OCI-LY7 (cell line): ENCODE data around the gene FOS. TPM values are rescaled to one million over a fixed set of nuclear protein-coding genes. Genes with fewer than 3 reads are reported as not detected.
A peak's percentile ranks its signal among the peaks of the same experiment; 100 is the strongest.

Source experiments
- BruUV-seq: library from RNA; stranded (reverse); fragments of 400-500 nt; replicated peaks from 2 replicates; lab custom pipeline; 2021; lab: Mats Ljungman, UMichigan
- CTCF ChIA-PET: fragments of 300-600 bp; sonication (Branson Sonifier 250); formaldehyde crosslinking; loops from one replicate; lab custom pipeline; 2022; ENCODE audit warnings: antibody characterized with exemption; ENCODE audit not compliant: unreplicated experiment; lab: Charles Lee
- POLR2A ChIA-PET: fragments of 300-600 bp; sonication (Branson Sonifier 250); formaldehyde crosslinking; loops from one replicate; lab custom pipeline; 2022; ENCODE audit warnings: antibody characterized with exemption; lab: Charles Lee
- DNase-seq: peaks from one replicate; pipeline ENCODE4 v3.0.0-alpha.2; 2015; ENCODE audit warnings: low spot score
- H2AFZ ChIP-seq: fragments of 200-600 bp; sonication (generic), shearing (Covaris generic); 2 replicates; pipeline ENCODE4 v1.6.1; 2014; ENCODE audit warnings: mild to moderate bottlenecking, antibody characterized with exemption, low read length, moderate library complexity
- H3K27ac ChIP-seq: fragments of 200-600 bp; sonication (generic); 2 replicates; pipeline ENCODE4 v1.5.1; 2014; ENCODE audit warnings: mixed run types, low read depth, mild to moderate bottlenecking, moderate library complexity, low read length, inconsistent platforms; ENCODE audit not compliant: poor library complexity, severe bottlenecking
- H3K36me3 ChIP-seq: fragments of 200-600 bp; sonication (generic); 2 replicates; pipeline ENCODE4 v1.6.1; 2014; ENCODE audit warnings: mild to moderate bottlenecking, antibody characterized with exemption, low read length, moderate library complexity, mixed read lengths; ENCODE audit not compliant: insufficient read depth
- H3K4me1 ChIP-seq: fragments of 200-600 bp; sonication (generic); 2 replicates; pipeline ENCODE4 v1.5.1; 2014; ENCODE audit warnings: mild to moderate bottlenecking, low read length; ENCODE audit not compliant: insufficient read depth, poor library complexity, severe bottlenecking
- H3K4me2 ChIP-seq: fragments of 200-600 bp; sonication (generic); 2 replicates; pipeline ENCODE4 v1.6.1; 2014; ENCODE audit warnings: mild to moderate bottlenecking, low read length
- H3K4me3 ChIP-seq: fragments of 200-600 bp; sonication (generic); 2 replicates; pipeline ENCODE4 v1.5.1; 2014; ENCODE audit warnings: mild to moderate bottlenecking, low read depth, low read length; ENCODE audit not compliant: poor library complexity, severe bottlenecking
- H3K79me2 ChIP-seq: fragments of 200-600 bp; sonication (generic); 2 replicates; pipeline ENCODE4 v1.6.1; 2016; ENCODE audit warnings: low read depth, mild to moderate bottlenecking, low read length, moderate library complexity, mixed read lengths; ENCODE audit not compliant: insufficient read depth
- H3K9me2 ChIP-seq: fragments of 200-600 bp; sonication (generic); 2 replicates; pipeline ENCODE4 v1.6.1; 2016; ENCODE audit warnings: mild to moderate bottlenecking, low read length, mixed read lengths; ENCODE audit not compliant: insufficient read depth
- H3K9me3 ChIP-seq: fragments of 200-600 bp; sonication (generic); 2 replicates; pipeline ENCODE4 v1.6.1; 2014; ENCODE audit warnings: mild to moderate bottlenecking, mixed run types, low read length, mixed read lengths
- H4K20me1 ChIP-seq: fragments of 200-600 bp; sonication (generic); 2 replicates; pipeline ENCODE4 v1.6.1; 2014; ENCODE audit warnings: mild to moderate bottlenecking, antibody characterized with exemption, low read length, moderate library complexity, mixed read lengths; ENCODE audit not compliant: insufficient read depth
- EZH2phosphoT487 ChIP-seq: fragments of 200-600 bp; sonication (generic); IDR thresholded peaks from 2 replicates; pipeline ENCODE4 v1.6.1; 2018; ENCODE audit warnings: low read depth, borderline replicate concordance, mild to moderate bottlenecking, mixed run types, antibody characterized with exemption, low read length, moderate library complexity, mixed read lengths
- intact Hi-C: fragments of 100-400 bp; cut with micrococcal nuclease; formaldehyde crosslinking; loops from one replicate; pipeline ENCODE4 v1.10.0; 2022; ENCODE audit not compliant: unreplicated experiment
- total RNA-seq, 2 experiments: library from RNA; depleted of rRNA in 1 of 2; stranded (reverse); fragments of >200 nt in 1 of 2; shearing (Covaris generic) in 1 of 2; gene quantifications; 2 replicates each; pipeline ENCODE4 v1.2.3, GENCODE V29; 2014 to 2022
- TF ChIP-seq, protein P1 (sequence below): fragments of 200-600 bp; sonication (generic); conservative IDR thresholded peaks from 2 replicates; pipeline ENCODE4 v1.5.1; 2014; ENCODE audit warnings: mild to moderate bottlenecking, antibody characterized with exemption, low read length, moderate library complexity, mixed read lengths

FOS gene
- total RNA-seq, 2 experiments from 2014 or later: 3.3 to 16.9 TPM

DNA sequence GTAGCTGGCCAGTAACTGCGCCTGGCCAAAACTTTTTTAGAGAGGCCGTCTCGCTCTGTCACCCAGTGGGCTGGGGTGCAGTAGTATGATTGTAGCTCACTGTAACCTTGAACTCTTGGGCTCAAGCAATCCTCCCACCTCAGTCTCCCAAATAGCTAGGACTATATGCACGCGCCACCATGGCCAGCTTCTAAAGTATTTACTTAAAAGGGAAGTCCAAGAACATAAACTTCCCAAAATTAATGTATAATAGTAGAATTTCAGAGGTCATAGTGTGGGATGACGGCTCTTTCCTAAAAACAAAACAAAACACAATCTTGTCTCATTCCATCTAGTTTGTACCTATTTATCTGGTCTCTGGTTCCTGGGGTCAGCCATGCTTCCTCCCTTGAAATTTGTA, 42.2 kb upstream of the FOS start:
- no peaks in the 10 kb centered on the region for H3K36me3 ChIP-seq
- H3K9me3 ChIP-seq: no peaks in the 10 kb centered on the region
- intact Hi-C loops: no loop called here
- H3K9me2 ChIP-seq: no peaks in the 10 kb centered on the region
- no TSS peak for BruUV-seq
- CTCF ChIA-PET: interaction anchor here (0.6 kb wide), 1 partner anchor 379 kb away, joined by 3 read pairs; no protein-coding TSS in a partner anchor
- no peak overlapping the region for H3K27ac ChIP-seq
- H3K4me1 ChIP-seq: peaks cover 23% of the 10 kb centered on the region
- H3K4me2 ChIP-seq: no peak overlapping the region
- POLR2A ChIA-PET: interaction anchor here (1.4 kb wide), 1 partner anchor 12 kb away, joined by 3 read pairs; no protein-coding TSS in a partner anchor
- no peaks in the 10 kb centered on the region for H4K20me1 ChIP-seq
- H3K79me2 ChIP-seq: no peaks in the 10 kb centered on the region
- DNase-seq: no peak
- H3K4me3 ChIP-seq: no peak overlapping the region
- TF ChIP-seq, protein P1, sequence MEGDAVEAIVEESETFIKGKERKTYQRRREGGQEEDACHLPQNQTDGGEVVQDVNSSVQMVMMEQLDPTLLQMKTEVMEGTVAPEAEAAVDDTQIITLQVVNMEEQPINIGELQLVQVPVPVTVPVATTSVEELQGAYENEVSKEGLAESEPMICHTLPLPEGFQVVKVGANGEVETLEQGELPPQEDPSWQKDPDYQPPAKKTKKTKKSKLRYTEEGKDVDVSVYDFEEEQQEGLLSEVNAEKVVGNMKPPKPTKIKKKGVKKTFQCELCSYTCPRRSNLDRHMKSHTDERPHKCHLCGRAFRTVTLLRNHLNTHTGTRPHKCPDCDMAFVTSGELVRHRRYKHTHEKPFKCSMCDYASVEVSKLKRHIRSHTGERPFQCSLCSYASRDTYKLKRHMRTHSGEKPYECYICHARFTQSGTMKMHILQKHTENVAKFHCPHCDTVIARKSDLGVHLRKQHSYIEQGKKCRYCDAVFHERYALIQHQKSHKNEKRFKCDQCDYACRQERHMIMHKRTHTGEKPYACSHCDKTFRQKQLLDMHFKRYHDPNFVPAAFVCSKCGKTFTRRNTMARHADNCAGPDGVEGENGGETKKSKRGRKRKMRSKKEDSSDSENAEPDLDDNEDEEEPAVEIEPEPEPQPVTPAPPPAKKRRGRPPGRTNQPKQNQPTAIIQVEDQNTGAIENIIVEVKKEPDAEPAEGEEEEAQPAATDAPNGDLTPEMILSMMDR: no peak
- no peak for TF ChIP-seq EZH2phosphoT487
- H2AFZ ChIP-seq: 0 out of 2 replicates have a peak overlapping the region, but pooled peaks have one; percentile 14

DNA sequence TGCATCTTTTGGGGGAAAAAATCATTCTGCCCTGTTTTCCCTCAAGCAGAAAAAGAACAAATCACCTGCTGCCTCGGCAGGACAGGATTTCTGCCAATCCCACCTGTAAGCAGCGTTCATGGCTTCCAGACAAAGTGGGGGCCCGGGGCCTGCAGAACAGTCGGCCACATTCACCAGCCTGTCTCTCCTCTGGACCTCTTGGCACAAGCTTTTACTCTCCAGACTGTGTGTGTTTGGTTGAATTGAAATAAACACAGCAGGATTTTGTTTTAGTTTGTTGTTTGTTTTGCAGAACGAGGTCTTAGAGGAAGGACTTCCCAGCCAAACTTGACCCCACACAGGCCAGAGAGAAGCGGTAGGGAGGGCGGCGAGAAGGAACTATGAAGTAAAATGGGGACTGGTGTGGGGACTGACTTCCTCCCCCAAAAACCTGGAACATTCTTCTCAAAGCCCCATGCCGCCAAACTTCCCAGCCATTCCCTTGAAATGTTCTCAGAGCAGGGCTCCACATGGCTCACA, 41.7 kb upstream of the FOS start:
- DNase-seq: no peak
- Histone ChIP-seq H3K4me2 (no peak overlapping the region), H3K9me3 (no peaks in the 10 kb centered on the region), H3K27ac (no peak overlapping the region), H3K9me2 (no peaks in the 10 kb centered on the region), H3K79me2 (no peaks in the 10 kb centered on the region), H3K4me1 (peaks cover 23% of the 10 kb centered on the region), H3K4me3 (no peak overlapping the region), H4K20me1 (no peaks in the 10 kb centered on the region), H2AFZ (0 out of 2 replicates have a peak overlapping the region, but pooled peaks have one; percentile 14), H3K36me3 (no peaks in the 10 kb centered on the region)
- POLR2A ChIA-PET: interaction anchor here (1.4 kb wide), 1 partner anchor 12 kb away, joined by 3 read pairs; no protein-coding TSS in a partner anchor
- BruUV-seq: no TSS peak
- no peak for TF ChIP-seq EZH2phosphoT487
- TF ChIP-seq, protein P1: no peak
- CTCF ChIA-PET: interaction anchor here (0.6 kb wide), 1 partner anchor 379 kb away, joined by 3 read pairs; no protein-coding TSS in a partner anchor
- intact Hi-C loops: no loop called here
